ENCODE measurements around the gene MFRP.

MFRP gene

DNA sequence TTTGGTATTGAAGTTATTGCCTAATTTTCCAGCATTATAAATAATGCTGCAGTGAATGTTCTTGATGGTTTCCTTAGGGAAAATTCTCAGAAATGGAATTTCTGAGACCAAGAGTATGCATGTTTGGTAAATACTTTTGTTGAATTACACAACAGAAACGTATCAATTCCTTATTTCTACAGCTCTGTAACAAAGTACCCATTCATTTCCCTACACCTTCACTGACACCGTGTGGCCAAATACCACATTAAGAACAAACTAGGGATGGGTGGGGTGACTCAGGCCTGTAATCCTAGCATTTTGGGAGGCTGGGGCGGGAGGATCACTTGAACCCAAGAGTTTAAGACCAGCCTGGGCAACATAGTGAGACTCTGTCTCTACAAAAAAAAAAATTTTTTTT is 51.3 kb downstream of the MFRP start:
- DNase-seq (ENCODE audit: low read depth) = no peak
- H3K4me3 ChIP-seq (ENCODE audit: low read length) = no peak overlapping the region
- TF ChIP-seq, protein P1, sequence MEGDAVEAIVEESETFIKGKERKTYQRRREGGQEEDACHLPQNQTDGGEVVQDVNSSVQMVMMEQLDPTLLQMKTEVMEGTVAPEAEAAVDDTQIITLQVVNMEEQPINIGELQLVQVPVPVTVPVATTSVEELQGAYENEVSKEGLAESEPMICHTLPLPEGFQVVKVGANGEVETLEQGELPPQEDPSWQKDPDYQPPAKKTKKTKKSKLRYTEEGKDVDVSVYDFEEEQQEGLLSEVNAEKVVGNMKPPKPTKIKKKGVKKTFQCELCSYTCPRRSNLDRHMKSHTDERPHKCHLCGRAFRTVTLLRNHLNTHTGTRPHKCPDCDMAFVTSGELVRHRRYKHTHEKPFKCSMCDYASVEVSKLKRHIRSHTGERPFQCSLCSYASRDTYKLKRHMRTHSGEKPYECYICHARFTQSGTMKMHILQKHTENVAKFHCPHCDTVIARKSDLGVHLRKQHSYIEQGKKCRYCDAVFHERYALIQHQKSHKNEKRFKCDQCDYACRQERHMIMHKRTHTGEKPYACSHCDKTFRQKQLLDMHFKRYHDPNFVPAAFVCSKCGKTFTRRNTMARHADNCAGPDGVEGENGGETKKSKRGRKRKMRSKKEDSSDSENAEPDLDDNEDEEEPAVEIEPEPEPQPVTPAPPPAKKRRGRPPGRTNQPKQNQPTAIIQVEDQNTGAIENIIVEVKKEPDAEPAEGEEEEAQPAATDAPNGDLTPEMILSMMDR (conservative IDR thresholded peaks at IDR 0.05; ENCODE audit: low read depth, low read length) = peak; percentile 2

DNA sequence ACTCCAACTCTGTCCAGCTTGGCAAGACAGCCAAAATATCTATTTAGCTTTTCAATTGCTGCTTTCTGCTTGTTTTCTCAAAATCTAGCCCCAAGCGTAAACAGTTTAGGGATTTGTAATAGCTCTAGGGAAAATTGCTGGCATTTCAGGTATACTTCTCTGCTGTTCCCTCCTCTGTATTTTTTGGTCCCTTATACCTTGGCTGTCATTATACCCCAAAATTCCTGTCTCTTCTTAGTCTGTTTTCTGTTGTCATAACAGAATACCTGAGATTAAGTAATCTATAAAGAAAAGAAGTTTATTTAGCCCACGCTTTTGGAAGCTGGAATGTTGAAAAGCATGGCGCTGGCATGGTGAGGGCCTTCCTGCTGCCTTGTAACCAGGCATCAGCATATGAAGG is 53.0 kb downstream of the MFRP start:
- TF ChIP-seq, protein P1 (conservative IDR thresholded peaks at IDR 0.05; ENCODE audit: low read depth, low read length) = no peak
- DNase-seq (ENCODE audit: low read depth) = no peak
- H3K4me3 ChIP-seq (ENCODE audit: low read length) = no peak overlapping the region

DNA sequence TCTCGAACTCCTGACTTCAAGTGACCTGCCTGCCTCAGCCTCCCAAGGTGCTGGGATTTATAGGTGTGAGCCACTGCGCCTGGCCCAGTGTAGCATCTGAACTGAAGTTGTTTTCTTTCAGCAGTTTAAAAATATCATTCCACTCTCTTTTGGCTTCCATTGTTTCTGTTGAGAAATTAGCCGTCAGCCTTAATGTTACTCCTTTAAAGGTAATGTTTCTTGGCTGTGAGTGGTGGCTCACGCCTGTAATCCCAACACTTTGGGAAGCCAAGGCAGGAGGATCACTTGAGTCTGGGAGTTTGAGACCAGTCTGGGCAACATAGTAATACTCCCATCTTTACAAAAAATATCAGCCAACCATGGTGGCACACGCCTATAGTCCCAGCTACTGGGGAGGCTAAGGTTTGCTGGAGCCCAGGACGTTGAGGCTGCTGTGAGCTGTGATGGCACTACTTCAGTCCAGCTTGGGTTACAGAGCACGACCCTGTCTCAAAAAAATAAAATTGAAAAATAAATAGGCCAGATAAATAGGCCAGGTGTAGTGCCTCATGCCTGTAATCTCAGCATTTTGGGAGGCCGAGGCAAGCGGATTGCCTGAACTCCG is 55.5 kb downstream of the MFRP start:
- TF ChIP-seq, protein P1 (conservative IDR thresholded peaks at IDR 0.05; ENCODE audit: low read depth, low read length) = no peak
- H3K4me3 ChIP-seq (ENCODE audit: low read length) = no peak overlapping the region
- no peak for DNase-seq (ENCODE audit: low read depth)

Data from retinal pigment epithelial cell (primary cell).